WTC11 (cell line): ENCODE measurements around the gene SLAMF6.
"Not testable (repeated sequence)": the region's sequence is repeated elsewhere in the genome, so short reads cannot be mapped to it uniquely, and the experiment has no call there.

Experiments
- ATF2 ChIP-seq: sonication (generic); formaldehyde crosslinking; IDR thresholded peaks from 2 replicates; pipeline ENCODE4 v1.8.1; 2022; ENCODE audit warnings: low read depth, missing genetic modification reagents, borderline replicate concordance
- CTCF ChIP-seq: fragments of 200-600 bp; IDR thresholded peaks from 2 replicates; pipeline ENCODE4 v1.8.0; 2022; ENCODE audit warnings: antibody characterized with exemption
- E2F4 ChIP-seq: sonication (generic); formaldehyde crosslinking; IDR thresholded peaks from 2 replicates; pipeline ENCODE4 v1.8.1; 2022; ENCODE audit warnings: low read depth, mild to moderate bottlenecking, moderate library complexity, missing genetic modification reagents, borderline replicate concordance
- HMGXB4 ChIP-seq: sonication (generic); formaldehyde crosslinking; IDR thresholded peaks from 2 replicates; pipeline ENCODE4 v1.8.1; 2023; ENCODE audit warnings: mild to moderate bottlenecking, moderate library complexity, missing genetic modification reagents
- MAX ChIP-seq: sonication (generic); formaldehyde crosslinking; IDR thresholded peaks from 2 replicates; pipeline ENCODE4 v1.8.0; 2022; ENCODE audit warnings: mild to moderate bottlenecking, missing genetic modification reagents
- NR2C2 ChIP-seq: sonication (generic); formaldehyde crosslinking; IDR thresholded peaks from 2 replicates; pipeline ENCODE4 v1.8.0; 2022; ENCODE audit warnings: mild to moderate bottlenecking, missing genetic modification reagents
- PREB ChIP-seq: sonication (generic); formaldehyde crosslinking; IDR thresholded peaks from 2 replicates; pipeline ENCODE4 v1.8.1; 2022; ENCODE audit warnings: mild to moderate bottlenecking, missing genetic modification reagents, moderate library complexity, borderline replicate concordance
- USF2 ChIP-seq: sonication (generic); formaldehyde crosslinking; IDR thresholded peaks from 2 replicates; pipeline ENCODE4 v1.8.1; 2023; ENCODE audit warnings: mild to moderate bottlenecking, missing genetic modification reagents, moderate library complexity
- ZBTB21 ChIP-seq: sonication (generic); formaldehyde crosslinking; IDR thresholded peaks from 2 replicates; pipeline ENCODE4 v1.8.1; 2023; ENCODE audit warnings: mild to moderate bottlenecking, missing genetic modification reagents, borderline replicate concordance
- ZNF416 ChIP-seq: fragments of 250-450 bp; sonication (Bioruptor Pico); IDR thresholded peaks from 2 replicates; pipeline ENCODE4 v1.9.0; 2021; ENCODE audit warnings: mild to moderate bottlenecking, inconsistent platforms
- ZNF423 ChIP-seq: fragments of 250-450 bp; sonication (Bioruptor Pico); IDR thresholded peaks from 2 replicates; pipeline ENCODE4 v2.1.2; 2022; ENCODE audit warnings: mild to moderate bottlenecking, moderate library complexity
- ZNF671 ChIP-seq: fragments of 250-450 bp; sonication (Bioruptor Pico); IDR thresholded peaks from 2 replicates; pipeline ENCODE4 v1.8.0; 2021; ENCODE audit warnings: mild to moderate bottlenecking

- TF ChIP-seq PREB; CTCF; MAX (CRISPR knock-in tag); HMGXB4; USF2; ZBTB21 (CRISPR knock-in tag); E2F4 (CRISPR knock-in tag); ZNF416 (CRISPR knock-in tag); ATF2; ZNF423 (CRISPR knock-in tag); ZNF671 (CRISPR knock-in tag); NR2C2 (CRISPR knock-in tag): not testable (repeated sequence)
Observed at GRCh38 chr1:160480781-160481180, 42.3 kb downstream of the SLAMF6 start.
